AG09309 (cell line): ENCODE results near the gene ZNF212.
"Not testable (repeated sequence)": the region's sequence is repeated elsewhere in the genome, so short reads cannot be mapped to it uniquely, and the experiment has no call there.

Source experiments
- DNase-seq: peaks from one replicate; pipeline ENCODE4 v3.0.0-alpha.2; 2010; ENCODE audit warnings: low read depth
- H3K4me3 ChIP-seq: 2 replicates; pipeline ENCODE4 v1.5.1; 2011; ENCODE audit warnings: mild to moderate bottlenecking, low read depth, low read length, moderate library complexity; ENCODE audit not compliant: control insufficient read depth
- CTCF ChIP-seq: IDR thresholded peaks from 2 replicates; pipeline ENCODE4 v1.5.1; 2011; ENCODE audit warnings: mild to moderate bottlenecking, low read depth, low read length, inconsistent platforms; ENCODE audit not compliant: insufficient read depth, control insufficient read depth; ENCODE audit errors: missing control alignments

The ZNF212 gene

GRCh38 chr7:149226840-149227494, 12.5 kb upstream of the ZNF212 start:
- no peak for TF ChIP-seq CTCF
- no peak for DNase-seq
- no peak overlapping the region for H3K4me3 ChIP-seq

DNA sequence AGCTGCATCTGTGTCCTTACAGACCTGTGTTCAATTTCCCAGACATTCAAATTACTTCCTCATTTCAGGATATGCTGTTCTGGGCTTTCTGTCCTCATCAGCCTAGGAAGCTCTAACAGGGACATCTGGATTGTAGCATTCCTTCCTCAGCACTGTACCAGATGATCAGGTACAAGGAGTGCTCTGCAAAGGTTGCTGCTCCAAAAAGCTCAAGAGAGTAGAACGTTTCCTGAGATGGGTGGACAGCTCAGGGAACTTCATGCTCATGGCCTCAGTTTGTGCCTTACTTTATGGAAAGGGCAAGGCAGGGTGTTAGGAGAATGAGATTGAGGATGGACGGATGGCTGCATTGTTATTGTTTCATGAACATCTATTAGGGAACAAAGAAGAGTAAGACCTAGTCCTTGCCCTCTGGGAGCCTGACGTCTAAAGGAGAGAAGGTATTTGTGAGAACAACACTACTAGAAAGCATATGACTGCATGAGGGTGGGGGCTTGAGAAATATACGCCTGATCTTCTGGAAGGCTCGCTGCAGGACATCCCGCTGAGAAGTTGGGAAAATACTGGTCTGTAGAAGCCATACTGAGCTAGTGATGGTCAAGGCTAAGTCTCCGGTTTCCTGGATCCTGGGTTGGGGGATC, 10.5 kb upstream of the ZNF212 start:
- no peak for DNase-seq
- TF ChIP-seq CTCF: no peak
- H3K4me3 ChIP-seq: no peak overlapping the region

DNA sequence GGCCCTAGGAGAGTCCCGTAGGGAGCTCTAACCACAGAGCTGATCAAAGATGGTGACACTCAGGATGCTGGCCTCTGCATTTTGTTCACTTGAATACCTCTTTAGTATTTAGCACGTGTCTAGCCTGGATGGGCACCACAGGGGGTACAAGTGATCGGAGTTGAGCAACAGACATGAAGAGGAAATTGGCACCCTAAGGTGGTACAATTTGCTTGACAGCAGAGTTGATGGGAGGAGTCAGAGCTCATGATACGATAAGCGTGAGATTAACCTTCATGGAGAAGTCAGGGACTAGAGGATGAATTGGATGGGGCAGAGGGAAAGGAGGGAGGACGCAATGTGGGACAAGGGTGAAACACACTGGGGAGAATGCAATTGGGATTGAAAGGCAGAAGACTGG, 9.9 kb upstream of the ZNF212 start:
- no peak overlapping the region for H3K4me3 ChIP-seq
- no peak for DNase-seq
- TF ChIP-seq CTCF: no peak

GRCh38 chr7:149232362-149232761, 7.1 kb upstream of the ZNF212 start:
- no peak overlapping the region for H3K4me3 ChIP-seq
- no peak for TF ChIP-seq CTCF
- no peak for DNase-seq

DNA sequence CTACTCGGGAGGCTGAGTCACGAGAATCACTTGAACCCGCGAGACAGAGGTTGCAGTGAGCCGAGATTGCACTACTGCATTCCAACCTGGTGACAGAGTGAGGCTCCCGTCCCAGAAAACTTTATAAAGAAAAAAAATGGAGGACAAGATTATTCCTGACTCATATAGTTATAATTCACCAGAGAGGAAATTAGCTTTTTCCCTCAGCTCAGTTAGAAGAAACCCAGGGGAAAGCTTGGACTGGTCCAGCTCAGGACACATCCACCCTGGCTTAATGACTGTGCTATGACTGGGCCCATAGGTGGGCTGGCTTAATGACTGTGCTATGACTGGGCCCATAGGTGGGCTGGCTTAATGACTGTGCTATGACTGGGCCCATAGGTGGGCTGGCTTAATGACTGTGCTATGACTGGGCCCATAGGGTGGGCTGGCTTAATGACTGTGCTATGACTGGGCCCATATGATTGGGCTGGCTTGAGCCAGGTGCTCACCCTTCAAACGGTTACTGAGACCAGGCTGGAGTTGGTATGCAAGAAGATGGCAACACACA, 5.7 kb upstream of the ZNF212 start:
- peak; percentile 65 for DNase-seq

DNA sequence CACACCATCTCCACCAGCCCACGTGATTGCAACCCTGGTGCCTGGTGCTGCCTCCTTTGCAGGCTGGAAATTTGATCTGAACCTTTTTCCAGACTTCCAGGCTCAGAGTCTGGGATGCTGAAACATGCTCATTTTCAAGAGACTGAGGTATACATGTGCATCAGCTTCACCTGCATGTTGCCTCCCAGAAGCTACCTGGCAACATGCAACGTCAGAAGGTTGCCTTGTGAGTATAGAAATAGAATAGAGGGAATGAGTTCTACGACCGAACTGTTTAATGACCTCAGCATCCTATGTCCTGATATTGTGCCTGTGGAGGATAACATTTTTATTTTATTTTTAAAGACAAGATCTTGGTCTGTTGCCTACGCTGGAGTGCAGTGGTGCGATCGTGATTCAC, 1.9 kb upstream of the ZNF212 start:
- no peak for TF ChIP-seq CTCF
- no peak overlapping the region for H3K4me3 ChIP-seq

More for the DNA sequence above, 5.7 kb upstream of the ZNF212 start:
- H3K4me3 ChIP-seq: not testable (repeated sequence)

GRCh38 chr7:149238051-149238450, 1.4 kb upstream of the ZNF212 start:
- no peak for TF ChIP-seq CTCF
- no peak overlapping the region for H3K4me3 ChIP-seq
- DNase-seq: no peak

More for the DNA sequence above, 1.9 kb upstream of the ZNF212 start:
- DNase-seq: no peak
